Measurements from ENCODE around the gene MTX1.
"Not testable (repeated sequence)": the region's sequence is repeated elsewhere in the genome, so short reads cannot be mapped to it uniquely, and the experiment has no call there.

DNA sequence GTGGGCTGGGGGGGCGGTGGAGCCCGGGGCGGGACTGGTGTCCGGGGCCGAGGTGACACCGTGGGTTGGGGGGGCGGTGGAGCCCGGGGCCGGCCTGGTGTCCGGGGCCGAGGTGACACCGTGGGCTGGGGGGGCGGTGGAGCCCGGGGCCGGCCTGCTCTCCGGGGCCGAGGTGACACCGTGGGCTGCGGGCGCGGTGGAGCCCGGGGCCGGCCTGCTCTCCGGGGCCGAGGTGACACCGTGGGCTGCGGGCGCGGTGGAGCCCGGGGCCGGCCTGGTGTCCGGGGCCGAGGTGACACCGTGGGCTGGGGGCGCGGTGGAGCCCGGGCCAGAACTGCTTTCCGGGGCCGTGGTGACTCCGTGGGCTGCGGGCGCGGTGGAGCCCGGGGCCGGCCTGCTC lies 18.6 kb upstream of the MTX1 start:
- TF ChIP-seq, protein P1, sequence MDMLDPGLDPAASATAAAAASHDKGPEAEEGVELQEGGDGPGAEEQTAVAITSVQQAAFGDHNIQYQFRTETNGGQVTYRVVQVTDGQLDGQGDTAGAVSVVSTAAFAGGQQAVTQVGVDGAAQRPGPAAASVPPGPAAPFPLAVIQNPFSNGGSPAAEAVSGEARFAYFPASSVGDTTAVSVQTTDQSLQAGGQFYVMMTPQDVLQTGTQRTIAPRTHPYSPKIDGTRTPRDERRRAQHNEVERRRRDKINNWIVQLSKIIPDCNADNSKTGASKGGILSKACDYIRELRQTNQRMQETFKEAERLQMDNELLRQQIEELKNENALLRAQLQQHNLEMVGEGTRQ (IDR thresholded peaks at IDR 0.05; ENCODE audit: borderline replicate concordance, low read depth, low read length): not testable (repeated sequence)
- not testable (repeated sequence) for TF ChIP-seq TAF1 (IDR thresholded peaks at IDR 0.05; ENCODE audit: borderline replicate concordance, low read depth, low read length); FOXJ3 (CRISPR knock-in tag; IDR thresholded peaks at IDR 0.05); SIN3A (IDR thresholded peaks at IDR 0.05; ENCODE audit: borderline replicate concordance, low read depth, low read length); EP300 (IDR thresholded peaks at IDR 0.05; ENCODE audit: borderline replicate concordance in 1 of 2, low read depth in 1 of 2, low read length in 1 of 2); CHD2 (IDR thresholded peaks at IDR 0.05; ENCODE audit: low read length, partially characterized antibody); RXRA (IDR thresholded peaks at IDR 0.05; ENCODE audit: borderline replicate concordance, low read depth); TEAD4 (IDR thresholded peaks at IDR 0.05; ENCODE audit: borderline replicate concordance, insufficient read depth); POLR2AphosphoS5 (IDR thresholded peaks at IDR 0.05; ENCODE audit: low read depth, low read length)
- TF ChIP-seq, protein P2, sequence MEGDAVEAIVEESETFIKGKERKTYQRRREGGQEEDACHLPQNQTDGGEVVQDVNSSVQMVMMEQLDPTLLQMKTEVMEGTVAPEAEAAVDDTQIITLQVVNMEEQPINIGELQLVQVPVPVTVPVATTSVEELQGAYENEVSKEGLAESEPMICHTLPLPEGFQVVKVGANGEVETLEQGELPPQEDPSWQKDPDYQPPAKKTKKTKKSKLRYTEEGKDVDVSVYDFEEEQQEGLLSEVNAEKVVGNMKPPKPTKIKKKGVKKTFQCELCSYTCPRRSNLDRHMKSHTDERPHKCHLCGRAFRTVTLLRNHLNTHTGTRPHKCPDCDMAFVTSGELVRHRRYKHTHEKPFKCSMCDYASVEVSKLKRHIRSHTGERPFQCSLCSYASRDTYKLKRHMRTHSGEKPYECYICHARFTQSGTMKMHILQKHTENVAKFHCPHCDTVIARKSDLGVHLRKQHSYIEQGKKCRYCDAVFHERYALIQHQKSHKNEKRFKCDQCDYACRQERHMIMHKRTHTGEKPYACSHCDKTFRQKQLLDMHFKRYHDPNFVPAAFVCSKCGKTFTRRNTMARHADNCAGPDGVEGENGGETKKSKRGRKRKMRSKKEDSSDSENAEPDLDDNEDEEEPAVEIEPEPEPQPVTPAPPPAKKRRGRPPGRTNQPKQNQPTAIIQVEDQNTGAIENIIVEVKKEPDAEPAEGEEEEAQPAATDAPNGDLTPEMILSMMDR (IDR thresholded peaks at IDR 0.05): not testable (repeated sequence)
- TF ChIP-seq, protein P3, sequence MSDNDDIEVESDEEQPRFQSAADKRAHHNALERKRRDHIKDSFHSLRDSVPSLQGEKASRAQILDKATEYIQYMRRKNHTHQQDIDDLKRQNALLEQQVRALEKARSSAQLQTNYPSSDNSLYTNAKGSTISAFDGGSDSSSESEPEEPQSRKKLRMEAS (IDR thresholded peaks at IDR 0.05; ENCODE audit: low read depth): not testable (repeated sequence)
- TF ChIP-seq, protein P4, sequence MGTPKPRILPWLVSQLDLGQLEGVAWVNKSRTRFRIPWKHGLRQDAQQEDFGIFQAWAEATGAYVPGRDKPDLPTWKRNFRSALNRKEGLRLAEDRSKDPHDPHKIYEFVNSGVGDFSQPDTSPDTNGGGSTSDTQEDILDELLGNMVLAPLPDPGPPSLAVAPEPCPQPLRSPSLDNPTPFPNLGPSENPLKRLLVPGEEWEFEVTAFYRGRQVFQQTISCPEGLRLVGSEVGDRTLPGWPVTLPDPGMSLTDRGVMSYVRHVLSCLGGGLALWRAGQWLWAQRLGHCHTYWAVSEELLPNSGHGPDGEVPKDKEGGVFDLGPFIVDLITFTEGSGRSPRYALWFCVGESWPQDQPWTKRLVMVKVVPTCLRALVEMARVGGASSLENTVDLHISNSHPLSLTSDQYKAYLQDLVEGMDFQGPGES (IDR thresholded peaks at IDR 0.05; ENCODE audit: low read depth, low read length): not testable (repeated sequence)
- TF ChIP-seq, protein P5, sequence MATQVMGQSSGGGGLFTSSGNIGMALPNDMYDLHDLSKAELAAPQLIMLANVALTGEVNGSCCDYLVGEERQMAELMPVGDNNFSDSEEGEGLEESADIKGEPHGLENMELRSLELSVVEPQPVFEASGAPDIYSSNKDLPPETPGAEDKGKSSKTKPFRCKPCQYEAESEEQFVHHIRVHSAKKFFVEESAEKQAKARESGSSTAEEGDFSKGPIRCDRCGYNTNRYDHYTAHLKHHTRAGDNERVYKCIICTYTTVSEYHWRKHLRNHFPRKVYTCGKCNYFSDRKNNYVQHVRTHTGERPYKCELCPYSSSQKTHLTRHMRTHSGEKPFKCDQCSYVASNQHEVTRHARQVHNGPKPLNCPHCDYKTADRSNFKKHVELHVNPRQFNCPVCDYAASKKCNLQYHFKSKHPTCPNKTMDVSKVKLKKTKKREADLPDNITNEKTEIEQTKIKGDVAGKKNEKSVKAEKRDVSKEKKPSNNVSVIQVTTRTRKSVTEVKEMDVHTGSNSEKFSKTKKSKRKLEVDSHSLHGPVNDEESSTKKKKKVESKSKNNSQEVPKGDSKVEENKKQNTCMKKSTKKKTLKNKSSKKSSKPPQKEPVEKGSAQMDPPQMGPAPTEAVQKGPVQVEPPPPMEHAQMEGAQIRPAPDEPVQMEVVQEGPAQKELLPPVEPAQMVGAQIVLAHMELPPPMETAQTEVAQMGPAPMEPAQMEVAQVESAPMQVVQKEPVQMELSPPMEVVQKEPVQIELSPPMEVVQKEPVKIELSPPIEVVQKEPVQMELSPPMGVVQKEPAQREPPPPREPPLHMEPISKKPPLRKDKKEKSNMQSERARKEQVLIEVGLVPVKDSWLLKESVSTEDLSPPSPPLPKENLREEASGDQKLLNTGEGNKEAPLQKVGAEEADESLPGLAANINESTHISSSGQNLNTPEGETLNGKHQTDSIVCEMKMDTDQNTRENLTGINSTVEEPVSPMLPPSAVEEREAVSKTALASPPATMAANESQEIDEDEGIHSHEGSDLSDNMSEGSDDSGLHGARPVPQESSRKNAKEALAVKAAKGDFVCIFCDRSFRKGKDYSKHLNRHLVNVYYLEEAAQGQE (IDR thresholded peaks at IDR 0.05; ENCODE audit: low read depth, low read length): not testable (repeated sequence)

Measured in SK-N-SH (cell line).